ENCODE results near the gene AK9. TPM values are rescaled to one million over a fixed set of nuclear protein-coding genes. Genes with fewer than 3 reads are reported as not detected.

Gene AK9
- total RNA-seq, 4 donors from 2014 or later, result 3.9 to 8.2 (median 7.1) TPM

GRCh38 chr6:109490713-109491112 lies 200.3 kb downstream of the AK9 start:
- no peak for TF ChIP-seq POLR2A (IDR thresholded peaks at IDR 0.05)
- TF ChIP-seq CTCF (IDR thresholded peaks at IDR 0.05 in 4 of 5, conservative IDR thresholded peaks at IDR 0.05 in 1 of 5), result no peak
- ATAC-seq, result no peak
- Histone ChIP-seq H3K27ac (no peak overlapping the region), H3K27me3 (no peaks in the 10 kb centered on the region), H3K9me3 (no peaks in the 10 kb centered on the region), H3K4me3 (no peak overlapping the region), H3K4me1 (no peaks in the 10 kb centered on the region), H3K36me3 (no peaks in the 10 kb centered on the region)
- intact Hi-C loops (cut with DNase I; ENCODE audit: low total_unique reads) (no loop called here), in situ Hi-C loops (cut with MboI; ENCODE audit: low sequenced_read_pairs in 4 of 4) (no loop called here)
- no peak for DNase-seq

- no peaks in the 10 kb centered on the region for H3K36me3 ChIP-seq
- DNase-seq (no peak), ATAC-seq (no peak)
- in situ Hi-C loops (cut with MboI; ENCODE audit: low sequenced_read_pairs in 4 of 4) (loop anchor here in 2 of 4 donors (10.0 kb wide), 2 partner anchors 53 to 207 kb away; partner anchors contain the start of genes AK9 (in 2 of the 2) and FIG4 (in 2 of the 2)), intact Hi-C loops (cut with DNase I; ENCODE audit: low total_unique reads) (loop anchor here (10.0 kb wide), 1 partner anchor 483 kb away; no protein-coding TSS in a partner anchor)
- peaks cover 0 to 6% of the 10 kb centered on the region in 2 donors for H3K4me1 ChIP-seq
- H3K4me3 ChIP-seq, result no peak overlapping the region
- H3K27me3 ChIP-seq, result no peaks in the 10 kb centered on the region
- no peak overlapping the region for H3K27ac ChIP-seq
- no peaks in the 10 kb centered on the region for H3K9me3 ChIP-seq
- TF ChIP-seq CTCF (IDR thresholded peaks at IDR 0.05 in 4 of 5, conservative IDR thresholded peaks at IDR 0.05 in 1 of 5), result no peak
- no peak for TF ChIP-seq POLR2A (IDR thresholded peaks at IDR 0.05)
These were observed 203.0 kb downstream of the AK9 start for GRCh38 chr6:109488001-109488400.

GRCh38 chr6:109486068-109486467 lies 204.9 kb downstream of the AK9 start:
- ATAC-seq (no peak), DNase-seq (no peak)
- Histone ChIP-seq H3K9me3 (no peaks in the 10 kb centered on the region), H3K27me3 (no peaks in the 10 kb centered on the region), H3K36me3 (peaks cover 0 to 6% of the 10 kb centered on the region in 2 donors), H3K4me1 (peaks cover 12 to 18% of the 10 kb centered on the region in 2 donors), H3K27ac (no peak overlapping the region), H3K4me3 (no peak overlapping the region)
- in situ Hi-C loops (cut with MboI; ENCODE audit: low sequenced_read_pairs in 4 of 4) (loop anchor here in 2 of 4 donors (10.0 kb wide), 2 partner anchors 51 to 209 kb away; partner anchors contain the start of genes AK9 (in 2 of the 2) and FIG4 (in 2 of the 2)), intact Hi-C loops (cut with DNase I; ENCODE audit: low total_unique reads) (loop anchor here (10.0 kb wide), 1 partner anchor 481 kb away; no protein-coding TSS in a partner anchor)
- TF ChIP-seq CTCF (IDR thresholded peaks at IDR 0.05 in 4 of 5, conservative IDR thresholded peaks at IDR 0.05 in 1 of 5), result no peak

- in situ Hi-C loops (cut with MboI; ENCODE audit: low sequenced_read_pairs in 4 of 4) (loop anchor here in 2 of 4 donors (10.0 kb wide), 2 partner anchors 51 to 209 kb away; partner anchors contain the start of genes AK9 (in 2 of the 2) and FIG4 (in 2 of the 2)), intact Hi-C loops (cut with DNase I; ENCODE audit: low total_unique reads) (loop anchor here (10.0 kb wide), 1 partner anchor 481 kb away; no protein-coding TSS in a partner anchor)
- TF ChIP-seq CTCF (IDR thresholded peaks at IDR 0.05 in 4 of 5, conservative IDR thresholded peaks at IDR 0.05 in 1 of 5) (no peak), POLR2A (IDR thresholded peaks at IDR 0.05) (no peak)
- Histone ChIP-seq H3K36me3 (peaks cover 0 to 13% of the 10 kb centered on the region in 2 donors), H3K27ac (no peak overlapping the region), H3K4me3 (no peak overlapping the region), H3K27me3 (no peaks in the 10 kb centered on the region), H3K9me3 (no peaks in the 10 kb centered on the region), H3K4me1 (peaks cover 18 to 25% of the 10 kb centered on the region in 2 donors)
- ATAC-seq, result no peak
- no peak for DNase-seq
These were observed 205.6 kb downstream of the AK9 start for GRCh38 chr6:109485266-109485935.

All from gastrocnemius medialis (tissue), 4 donors.